GM20000 (cell line): ENCODE results near the gene WEE1.

Experiments used
- DNase-seq: peaks from one replicate; pipeline ENCODE4 v3.0.0; 2012; ENCODE audit warnings: low spot score
- CTCF ChIP-seq: IDR thresholded peaks from 2 replicates; pipeline ENCODE4 v1.5.1; 2012; ENCODE audit warnings: mild to moderate bottlenecking, control low read depth; ENCODE audit errors: extremely low read depth, missing control alignments

The WEE1 gene

GRCh38 chr11:9613118-9613829 is 39.8 kb downstream of the WEE1 start:
- peak; percentile 96 for TF ChIP-seq CTCF
- peak; percentile 86 for DNase-seq

- DNase-seq: peak; percentile 84
- TF ChIP-seq CTCF: peak; percentile 70
Measured at GRCh38 chr11:9613830-9614762, 40.6 kb downstream of the WEE1 start.

- DNase-seq: peak; percentile 78
- TF ChIP-seq CTCF: no peak
Measured at GRCh38 chr11:9615031-9615451, 41.6 kb downstream of the WEE1 start.

GRCh38 chr11:9616042-9616675 is 42.7 kb downstream of the WEE1 start:
- no peak for DNase-seq
- TF ChIP-seq CTCF: no peak

GRCh38 chr11:9616858-9617257 is 43.4 kb downstream of the WEE1 start:
- no peak for DNase-seq
- TF ChIP-seq CTCF: no peak

GRCh38 chr11:9617940-9618339 is 44.5 kb downstream of the WEE1 start:
- no peak for TF ChIP-seq CTCF
- DNase-seq: no peak

GRCh38 chr11:9619004-9619403 is 45.5 kb downstream of the WEE1 start:
- DNase-seq: no peak
- no peak for TF ChIP-seq CTCF
